Middle frontal gyrus (tissue), 1 donor: ENCODE measurements around the gene ZNF653.
"Not testable (repeated sequence)": the region's sequence is repeated elsewhere in the genome, so short reads cannot be mapped to it uniquely, and the experiment has no call there.

ENCODE experiments used
- DNase-seq: peaks from one replicate; pipeline ENCODE4 v3.0.0-alpha.2; 2015; ENCODE audit warnings: low spot score; ENCODE audit errors: extremely low spot score

The ZNF653 gene

DNA sequence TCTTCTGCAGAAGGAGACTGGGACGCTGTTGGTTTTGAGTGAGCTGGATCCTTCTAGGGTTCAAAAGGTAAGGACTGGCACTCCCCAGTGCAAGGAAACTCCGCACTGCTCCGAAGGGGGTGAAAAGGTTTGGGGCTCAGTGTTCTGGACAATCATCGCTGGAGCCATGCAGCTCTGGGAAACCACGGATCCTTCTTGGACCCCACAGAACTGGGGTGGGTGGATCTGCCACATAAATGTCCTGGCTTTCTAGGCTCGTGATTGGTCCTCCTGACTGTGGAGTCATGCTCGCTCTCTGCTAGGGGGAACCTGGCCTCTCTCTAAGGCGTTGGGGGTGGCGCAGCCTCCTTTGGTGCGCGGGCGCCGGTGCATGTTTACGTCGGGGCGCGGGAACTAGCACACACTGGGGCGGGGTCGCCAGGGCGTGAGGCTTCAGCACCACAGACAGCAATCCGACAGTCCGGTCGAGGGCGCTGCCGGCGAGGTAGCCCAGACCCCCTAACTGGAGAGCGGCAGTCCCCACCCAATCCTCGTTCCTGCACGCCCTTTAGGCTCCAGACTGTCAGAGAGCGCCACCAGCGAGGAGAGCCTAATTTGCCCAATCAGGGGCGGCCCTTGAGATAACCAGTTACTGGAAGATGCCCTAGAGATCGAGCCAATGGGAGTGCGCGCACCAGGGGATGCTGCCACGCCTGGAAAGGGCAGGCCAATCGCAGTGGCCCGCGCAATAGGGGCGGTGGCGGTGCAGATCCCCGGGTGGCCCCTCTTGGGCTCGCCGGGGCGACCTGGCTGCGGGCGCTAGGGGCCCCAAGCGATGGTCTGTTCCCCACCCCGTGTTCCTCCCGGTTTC, 23.9 kb downstream of the ZNF653 start:
- peak; percentile 92 for DNase-seq

- peak; percentile 37 for DNase-seq
Observed at GRCh38 chr19:11480715-11481533, 24.7 kb downstream of the ZNF653 start, which contains the start of gene ELAVL3. Gene ELAVL3 (minus strand): TSS chr19:11481046. CDS start chr19:11480608, 438 bp downstream.

- no peak for DNase-seq
Observed at GRCh38 chr19:11479898-11480714, 25.5 kb downstream of the ZNF653 start.

DNA sequence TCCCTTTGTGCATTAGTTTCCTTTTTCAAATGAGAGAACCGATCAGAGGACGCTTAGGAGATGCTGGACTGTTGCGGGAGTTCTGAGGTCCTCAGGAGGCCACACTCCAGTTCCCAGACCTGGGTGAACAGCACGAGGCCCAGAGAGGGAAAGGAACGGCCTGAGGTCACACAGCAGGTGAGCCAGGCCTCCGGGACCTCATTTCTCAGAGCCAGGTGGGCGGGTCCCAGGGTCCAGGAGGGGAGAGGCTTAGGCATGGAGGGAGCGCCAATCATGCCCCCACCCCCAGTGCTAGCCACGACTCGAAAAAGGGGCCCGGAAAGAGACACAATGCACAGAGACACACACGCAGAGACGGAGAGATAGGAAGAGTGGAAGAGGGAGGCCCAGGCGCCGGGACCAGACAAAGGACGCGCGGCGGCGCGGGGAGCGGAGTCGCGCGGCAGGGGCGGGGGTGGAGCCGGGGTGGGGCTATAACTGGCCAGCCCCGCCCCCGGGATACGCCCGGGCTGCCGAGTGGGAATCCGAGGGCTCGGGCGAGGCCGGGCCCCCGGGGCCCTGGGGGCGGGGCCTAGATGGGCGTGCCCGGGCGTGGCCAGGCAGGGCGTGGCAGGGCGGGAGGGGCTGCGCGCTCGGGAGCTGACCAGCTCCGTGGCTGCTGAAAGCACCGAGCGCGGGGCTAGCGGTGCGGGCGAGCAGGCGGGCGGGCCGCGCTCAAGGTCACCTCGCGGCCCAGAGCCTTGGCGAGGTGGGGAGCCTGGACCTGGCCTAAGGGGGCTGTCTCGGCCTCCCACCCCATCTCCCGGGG, 26.3 kb downstream of the ZNF653 start:
- peak; percentile 61 for DNase-seq

- no peak for DNase-seq
Observed at GRCh38 chr19:11478167-11479089, 27.2 kb downstream of the ZNF653 start.

DNA sequence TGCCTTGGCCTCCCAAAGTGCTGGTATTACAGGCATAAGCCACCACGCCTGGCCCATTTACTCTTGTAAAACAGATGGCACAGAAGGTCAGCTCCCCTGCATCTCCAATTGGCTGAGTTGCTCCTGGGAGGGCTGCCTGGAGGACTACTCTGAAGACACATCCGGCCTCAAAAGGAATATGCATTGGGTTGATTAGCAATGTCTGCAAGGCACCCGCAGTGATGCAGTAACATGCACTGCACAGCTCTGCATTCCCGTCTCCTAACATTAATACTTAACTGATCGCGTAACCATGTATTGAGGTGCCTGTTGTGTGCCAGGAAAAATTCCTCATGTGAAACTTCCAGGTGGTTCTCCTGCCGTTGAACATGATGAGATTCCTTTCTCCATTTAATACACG, 29.8 kb downstream of the ZNF653 start:
- DNase-seq: no peak

- DNase-seq: not testable (repeated sequence)
Observed at GRCh38 chr19:11475343-11475742, 30.3 kb downstream of the ZNF653 start.

- DNase-seq: no peak
Observed at GRCh38 chr19:11473725-11474124, 31.9 kb downstream of the ZNF653 start.

GRCh38 chr19:11468266-11468845, 37.3 kb downstream of the ZNF653 start:
- not testable (repeated sequence) for DNase-seq

- DNase-seq: no peak
Observed at GRCh38 chr19:11465600-11465999, 40.0 kb downstream of the ZNF653 start.

DNA sequence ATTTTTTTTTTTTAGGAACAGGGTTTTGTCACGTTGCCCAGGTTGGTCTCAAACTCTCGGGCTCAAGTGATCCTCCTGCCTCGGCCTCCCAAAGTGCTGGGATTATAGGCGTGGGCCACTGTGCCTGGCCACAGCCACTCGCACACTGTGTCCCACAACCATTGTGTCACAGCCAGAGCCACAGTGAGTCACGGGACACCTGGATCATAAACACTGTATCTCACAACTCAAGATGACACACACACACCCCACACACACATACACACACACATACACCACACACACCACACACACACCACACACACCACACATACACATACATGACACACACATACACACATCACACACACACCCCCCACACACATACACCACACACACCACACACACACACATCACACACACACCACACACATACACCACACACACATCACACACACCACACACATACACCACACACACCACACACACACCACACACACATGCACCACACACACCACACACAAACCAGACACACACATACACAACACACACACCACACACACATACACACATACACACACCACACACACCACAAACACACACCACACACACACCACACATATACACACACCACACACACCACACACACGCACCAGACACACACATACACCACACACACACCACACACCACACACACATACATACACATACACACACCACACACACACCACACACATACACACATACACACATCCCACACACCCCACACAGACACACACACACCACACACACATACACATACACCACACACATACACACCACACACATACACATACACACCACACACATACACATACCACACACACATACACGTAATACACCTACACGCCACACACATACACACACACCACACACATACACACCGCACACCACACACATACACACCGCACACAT, 41.0 kb downstream of the ZNF653 start:
- DNase-seq: no peak

DNA sequence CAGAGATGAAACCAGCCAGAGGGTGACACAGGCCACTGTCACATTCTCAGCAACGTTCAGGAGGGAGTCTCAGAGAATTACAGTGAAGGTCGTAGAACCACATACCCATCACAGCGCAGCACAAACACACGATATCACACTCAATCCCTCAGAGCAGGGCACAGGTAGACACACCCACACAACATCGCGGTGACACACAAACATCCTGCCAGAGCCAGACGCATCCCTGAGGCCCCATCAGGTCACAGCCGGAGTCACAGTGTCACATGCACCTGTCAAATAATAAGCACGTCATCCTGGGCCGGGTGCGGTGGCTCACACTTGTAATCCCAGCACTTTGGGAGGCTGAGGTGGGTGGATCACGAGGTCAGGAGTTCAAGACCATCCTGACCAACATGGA, 42.2 kb downstream of the ZNF653 start:
- DNase-seq: no peak

DNA sequence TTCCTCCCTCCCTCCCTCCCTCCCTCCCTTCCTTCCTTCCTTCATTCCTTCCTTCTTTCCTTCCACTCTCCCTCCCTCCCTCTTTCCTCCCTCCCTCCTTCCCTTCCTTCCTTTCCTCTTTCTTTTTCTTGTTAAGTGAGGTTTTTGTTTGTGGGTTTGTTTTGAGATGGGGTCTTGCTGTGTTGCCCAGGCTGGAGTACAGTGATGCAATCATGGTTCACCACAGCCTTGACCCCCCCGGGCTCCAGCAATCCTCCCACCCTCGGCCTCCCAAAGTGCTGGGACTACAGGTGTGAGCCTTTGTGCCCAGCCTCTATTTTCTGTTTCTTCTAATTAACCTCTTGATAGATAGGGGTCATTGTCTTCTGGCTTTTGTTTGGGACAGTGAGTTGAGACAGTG, 44.2 kb downstream of the ZNF653 start:
- no peak for DNase-seq

DNA sequence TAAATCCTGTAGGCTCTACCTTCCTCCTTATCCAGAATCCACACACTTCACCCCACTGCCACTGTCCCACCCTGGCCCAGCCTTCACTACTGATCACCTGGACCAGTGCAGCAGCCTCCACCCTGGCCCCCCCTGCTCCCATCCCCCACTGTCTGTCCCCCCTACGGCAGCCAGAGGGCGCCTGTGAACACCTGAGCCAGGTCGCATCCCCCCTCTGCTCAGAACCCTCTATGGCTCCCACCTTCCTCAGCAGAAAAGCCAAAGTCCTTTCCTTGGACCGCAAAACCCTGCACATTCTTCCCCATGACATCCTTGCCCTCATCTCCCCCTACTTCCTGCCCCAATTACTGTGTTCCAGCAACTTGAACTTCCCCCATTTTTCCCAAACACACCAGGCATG, 45.4 kb downstream of the ZNF653 start:
- no peak for DNase-seq

DNA sequence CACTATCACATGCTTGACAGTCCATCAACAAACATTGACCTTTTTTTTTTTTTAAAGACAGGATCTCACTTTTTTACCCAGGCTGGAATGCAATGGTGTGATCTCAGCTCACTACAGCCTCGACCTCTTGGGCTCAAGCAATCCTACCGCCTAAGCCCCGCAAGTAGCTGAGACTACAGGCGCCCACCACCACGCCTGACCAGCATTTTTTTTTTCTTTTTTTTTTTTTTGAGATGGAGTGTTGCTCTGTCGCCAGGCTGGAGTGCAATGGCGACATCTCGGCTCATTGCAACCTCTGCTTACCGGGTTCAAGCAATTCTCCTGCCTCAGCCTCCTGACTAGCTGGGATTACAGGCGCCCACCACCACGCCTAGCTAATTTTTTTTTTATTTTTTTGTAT, 46.7 kb downstream of the ZNF653 start:
- not testable (repeated sequence) for DNase-seq

- no peak for DNase-seq
Observed at GRCh38 chr19:11458236-11458900, 47.3 kb downstream of the ZNF653 start.

DNA sequence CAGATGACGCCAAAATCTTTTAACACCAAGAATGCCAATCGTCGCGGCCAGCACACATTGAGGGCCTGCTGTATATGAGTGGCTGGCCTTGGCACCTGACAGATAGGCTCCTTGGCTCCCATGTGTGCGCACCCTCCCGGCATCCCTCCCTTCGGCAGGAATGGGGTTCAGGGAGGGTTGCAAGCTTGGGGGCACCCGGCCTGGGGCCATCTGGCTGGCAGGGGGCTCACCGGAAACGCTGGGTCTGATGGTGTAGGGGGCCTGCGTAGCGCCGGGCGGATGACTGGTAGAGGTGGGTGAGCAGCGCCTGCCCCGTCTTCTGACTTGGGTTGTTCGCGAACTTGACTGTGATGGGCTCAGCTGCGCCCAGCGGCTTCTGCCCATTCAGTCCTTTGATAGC, 47.8 kb downstream of the ZNF653 start:
- no peak for DNase-seq

DNA sequence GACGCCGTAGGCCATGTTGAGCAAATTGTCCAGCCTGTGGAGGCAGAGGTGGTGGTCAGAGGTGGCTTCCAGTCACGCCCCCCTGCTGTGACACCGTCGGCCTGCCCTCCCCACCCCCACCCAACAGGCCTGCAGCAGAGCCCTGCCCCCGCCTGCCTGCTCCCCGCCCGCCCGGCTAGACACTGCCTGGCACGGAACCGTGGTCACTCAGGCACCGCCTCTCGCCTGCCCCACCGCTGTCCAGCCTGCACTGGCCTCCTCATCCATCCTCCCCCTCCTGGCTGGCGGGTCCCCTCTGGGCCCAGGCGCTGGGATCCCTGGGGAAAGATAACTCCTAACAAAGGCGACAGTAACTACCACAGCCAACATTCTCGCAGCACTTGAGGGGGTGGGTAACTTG, 48.5 kb downstream of the ZNF653 start:
- peak; percentile 39 for DNase-seq
